Measurements from ENCODE around the gene KCNK7. TPM values are rescaled to one million over a fixed set of nuclear protein-coding genes. Genes with fewer than 3 reads are reported as not detected.

The KCNK7 gene
- total and polyA plus RNA-seq, 2 experiments from 2014 or later = 0.60 TPM; not detected in 1

DNA sequence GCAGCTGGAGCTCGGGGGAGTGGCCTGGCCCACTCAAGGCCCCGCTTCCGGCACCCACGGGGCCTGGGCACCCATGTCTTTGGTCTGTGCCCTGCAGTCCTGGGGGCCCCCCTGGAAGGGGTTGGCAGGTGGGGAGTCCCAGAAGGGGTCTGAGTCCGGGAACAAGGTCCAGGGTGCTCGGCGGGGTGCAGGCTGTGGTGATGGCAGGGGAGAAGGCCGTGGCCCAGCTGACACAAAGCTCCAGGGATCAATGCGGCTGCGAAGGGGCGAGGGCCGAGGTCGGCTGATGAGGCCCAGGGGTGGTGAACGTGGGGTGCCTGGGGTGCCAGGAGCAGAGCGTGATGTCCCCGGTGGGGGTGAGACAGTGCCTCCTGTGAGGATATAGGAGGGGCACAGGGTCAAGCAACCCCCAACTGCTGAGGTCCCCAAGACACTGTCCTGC is 2.7 kb upstream of the KCNK7 start (continued):
- no peak for TF ChIP-seq ZNF331 (CRISPR knock-in tag; IDR thresholded peaks at IDR 0.05; ENCODE audit: low read depth)

DNA sequence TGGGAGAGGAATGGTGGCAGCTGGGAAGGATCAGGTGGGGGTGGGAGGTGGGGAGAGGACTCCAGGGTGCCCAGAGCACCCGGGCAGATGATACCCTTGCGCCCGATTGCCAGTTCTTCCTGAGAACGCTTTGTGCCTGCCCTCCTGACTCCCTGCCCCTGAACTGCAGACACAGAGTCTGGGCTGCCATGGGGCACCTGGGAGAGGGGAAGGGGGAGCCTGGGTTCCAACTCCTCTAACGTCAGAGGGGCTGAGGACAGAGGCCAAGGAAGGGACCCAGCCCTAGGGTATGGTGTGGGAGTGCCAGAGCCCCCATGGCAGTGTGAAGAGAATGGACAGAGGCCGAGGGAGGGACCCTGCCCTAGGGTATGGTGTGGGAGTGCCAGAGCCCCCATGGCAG is 920 bp upstream of the KCNK7 start:
- Histone ChIP-seq H3K4me3 (no peak overlapping the region), H2AFZ (no peak overlapping the region), H3K27me3 (ENCODE audit: insufficient read depth) (peaks cover 28% of the 10 kb centered on the region), H3K36me3 (ENCODE audit: insufficient read depth) (no peaks in the 10 kb centered on the region; the same call in 1 of the 2 replicates), H3F3A (replicated peaks; ENCODE audit: low read depth) (0 out of 2 replicates have a peak, but pooled peaks cover 18% of the 10 kb centered on the region), H3K4me2 (no peak overlapping the region), H3K27ac (ENCODE audit: low read depth) (no peak overlapping the region), H4K20me1 (replicated peaks; ENCODE audit: insufficient read depth) (no peaks in the 10 kb centered on the region; the same call in 1 of the 2 replicates), H3K4me1 (ENCODE audit: insufficient read depth) (peaks cover 8% of the 10 kb centered on the region; the same call in 1 of the 2 replicates), H3K79me2 (replicated peaks; ENCODE audit: insufficient read depth) (no peaks in the 10 kb centered on the region), H3K9me2 (ENCODE audit: insufficient read depth) (no peaks in the 10 kb centered on the region)
- no peak overlapping the region for H3K4me3 Mint-ChIP-seq
- TF ChIP-seq EZH2 (IDR thresholded peaks at IDR 0.05; ENCODE audit: low read depth, unreplicated experiment) = no peak
- TF ChIP-seq, protein P1, sequence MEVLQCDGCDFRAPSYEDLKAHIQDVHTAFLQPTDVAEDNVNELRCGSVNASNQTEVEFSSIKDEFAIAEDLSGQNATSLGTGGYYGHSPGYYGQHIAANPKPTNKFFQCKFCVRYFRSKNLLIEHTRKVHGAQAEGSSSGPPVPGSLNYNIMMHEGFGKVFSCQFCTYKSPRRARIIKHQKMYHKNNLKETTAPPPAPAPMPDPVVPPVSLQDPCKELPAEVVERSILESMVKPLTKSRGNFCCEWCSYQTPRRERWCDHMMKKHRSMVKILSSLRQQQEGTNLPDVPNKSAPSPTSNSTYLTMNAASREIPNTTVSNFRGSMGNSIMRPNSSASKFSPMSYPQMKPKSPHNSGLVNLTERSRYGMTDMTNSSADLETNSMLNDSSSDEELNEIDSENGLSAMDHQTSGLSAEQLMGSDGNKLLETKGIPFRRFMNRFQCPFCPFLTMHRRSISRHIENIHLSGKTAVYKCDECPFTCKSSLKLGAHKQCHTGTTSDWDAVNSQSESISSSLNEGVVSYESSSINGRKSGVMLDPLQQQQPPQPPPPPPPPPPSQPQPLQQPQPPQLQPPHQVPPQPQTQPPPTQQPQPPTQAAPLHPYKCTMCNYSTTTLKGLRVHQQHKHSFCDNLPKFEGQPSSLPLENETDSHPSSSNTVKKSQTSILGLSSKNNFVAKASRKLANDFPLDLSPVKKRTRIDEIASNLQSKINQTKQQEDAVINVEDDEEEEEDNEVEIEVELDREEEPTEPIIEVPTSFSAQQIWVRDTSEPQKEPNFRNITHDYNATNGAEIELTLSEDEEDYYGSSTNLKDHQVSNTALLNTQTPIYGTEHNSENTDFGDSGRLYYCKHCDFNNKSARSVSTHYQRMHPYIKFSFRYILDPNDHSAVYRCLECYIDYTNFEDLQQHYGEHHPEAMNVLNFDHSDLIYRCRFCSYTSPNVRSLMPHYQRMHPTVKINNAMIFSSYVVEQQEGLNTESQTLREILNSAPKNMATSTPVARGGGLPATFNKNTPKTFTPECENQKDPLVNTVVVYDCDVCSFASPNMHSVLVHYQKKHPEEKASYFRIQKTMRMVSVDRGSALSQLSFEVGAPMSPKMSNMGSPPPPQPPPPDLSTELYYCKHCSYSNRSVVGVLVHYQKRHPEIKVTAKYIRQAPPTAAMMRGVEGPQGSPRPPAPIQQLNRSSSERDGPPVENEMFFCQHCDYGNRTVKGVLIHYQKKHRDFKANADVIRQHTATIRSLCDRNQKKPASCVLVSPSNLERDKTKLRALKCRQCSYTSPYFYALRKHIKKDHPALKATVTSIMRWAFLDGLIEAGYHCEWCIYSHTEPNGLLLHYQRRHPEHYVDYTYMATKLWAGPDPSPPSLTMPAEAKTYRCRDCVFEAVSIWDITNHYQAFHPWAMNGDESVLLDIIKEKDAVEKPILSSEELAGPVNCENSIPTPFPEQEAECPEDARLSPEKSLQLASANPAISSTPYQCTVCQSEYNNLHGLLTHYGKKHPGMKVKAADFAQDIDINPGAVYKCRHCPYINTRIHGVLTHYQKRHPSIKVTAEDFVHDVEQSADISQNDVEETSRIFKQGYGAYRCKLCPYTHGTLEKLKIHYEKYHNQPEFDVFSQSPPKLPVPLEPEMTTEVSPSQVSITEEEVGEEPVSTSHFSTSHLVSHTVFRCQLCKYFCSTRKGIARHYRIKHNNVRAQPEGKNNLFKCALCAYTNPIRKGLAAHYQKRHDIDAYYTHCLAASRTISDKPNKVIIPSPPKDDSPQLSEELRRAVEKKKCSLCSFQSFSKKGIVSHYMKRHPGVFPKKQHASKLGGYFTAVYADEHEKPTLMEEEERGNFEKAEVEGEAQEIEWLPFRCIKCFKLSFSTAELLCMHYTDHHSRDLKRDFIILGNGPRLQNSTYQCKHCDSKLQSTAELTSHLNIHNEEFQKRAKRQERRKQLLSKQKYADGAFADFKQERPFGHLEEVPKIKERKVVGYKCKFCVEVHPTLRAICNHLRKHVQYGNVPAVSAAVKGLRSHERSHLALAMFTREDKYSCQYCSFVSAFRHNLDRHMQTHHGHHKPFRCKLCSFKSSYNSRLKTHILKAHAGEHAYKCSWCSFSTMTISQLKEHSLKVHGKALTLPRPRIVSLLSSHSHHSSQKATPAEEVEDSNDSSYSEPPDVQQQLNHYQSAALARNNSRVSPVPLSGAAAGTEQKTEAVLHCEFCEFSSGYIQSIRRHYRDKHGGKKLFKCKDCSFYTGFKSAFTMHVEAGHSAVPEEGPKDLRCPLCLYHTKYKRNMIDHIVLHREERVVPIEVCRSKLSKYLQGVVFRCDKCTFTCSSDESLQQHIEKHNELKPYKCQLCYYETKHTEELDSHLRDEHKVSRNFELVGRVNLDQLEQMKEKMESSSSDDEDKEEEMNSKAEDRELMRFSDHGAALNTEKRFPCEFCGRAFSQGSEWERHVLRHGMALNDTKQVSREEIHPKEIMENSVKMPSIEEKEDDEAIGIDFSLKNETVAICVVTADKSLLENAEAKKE (CRISPR knock-in tag; IDR thresholded peaks at IDR 0.05) = no peak
- TF ChIP-seq, protein P2, sequence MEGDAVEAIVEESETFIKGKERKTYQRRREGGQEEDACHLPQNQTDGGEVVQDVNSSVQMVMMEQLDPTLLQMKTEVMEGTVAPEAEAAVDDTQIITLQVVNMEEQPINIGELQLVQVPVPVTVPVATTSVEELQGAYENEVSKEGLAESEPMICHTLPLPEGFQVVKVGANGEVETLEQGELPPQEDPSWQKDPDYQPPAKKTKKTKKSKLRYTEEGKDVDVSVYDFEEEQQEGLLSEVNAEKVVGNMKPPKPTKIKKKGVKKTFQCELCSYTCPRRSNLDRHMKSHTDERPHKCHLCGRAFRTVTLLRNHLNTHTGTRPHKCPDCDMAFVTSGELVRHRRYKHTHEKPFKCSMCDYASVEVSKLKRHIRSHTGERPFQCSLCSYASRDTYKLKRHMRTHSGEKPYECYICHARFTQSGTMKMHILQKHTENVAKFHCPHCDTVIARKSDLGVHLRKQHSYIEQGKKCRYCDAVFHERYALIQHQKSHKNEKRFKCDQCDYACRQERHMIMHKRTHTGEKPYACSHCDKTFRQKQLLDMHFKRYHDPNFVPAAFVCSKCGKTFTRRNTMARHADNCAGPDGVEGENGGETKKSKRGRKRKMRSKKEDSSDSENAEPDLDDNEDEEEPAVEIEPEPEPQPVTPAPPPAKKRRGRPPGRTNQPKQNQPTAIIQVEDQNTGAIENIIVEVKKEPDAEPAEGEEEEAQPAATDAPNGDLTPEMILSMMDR (conservative IDR thresholded peaks at IDR 0.05; ENCODE audit: low read depth in 2 of 2) = no peak
- TF ChIP-seq POLR2AphosphoS5 (IDR thresholded peaks at IDR 0.05; ENCODE audit: low read depth) = no peak
- TF ChIP-seq CREB1 (CRISPR knock-in tag; IDR thresholded peaks at IDR 0.05; ENCODE audit: low read depth) = no peak
- TF ChIP-seq STAT1 (IDR thresholded peaks at IDR 0.05; ENCODE audit: unreplicated experiment) = no peak
- TF ChIP-seq, protein P3, sequence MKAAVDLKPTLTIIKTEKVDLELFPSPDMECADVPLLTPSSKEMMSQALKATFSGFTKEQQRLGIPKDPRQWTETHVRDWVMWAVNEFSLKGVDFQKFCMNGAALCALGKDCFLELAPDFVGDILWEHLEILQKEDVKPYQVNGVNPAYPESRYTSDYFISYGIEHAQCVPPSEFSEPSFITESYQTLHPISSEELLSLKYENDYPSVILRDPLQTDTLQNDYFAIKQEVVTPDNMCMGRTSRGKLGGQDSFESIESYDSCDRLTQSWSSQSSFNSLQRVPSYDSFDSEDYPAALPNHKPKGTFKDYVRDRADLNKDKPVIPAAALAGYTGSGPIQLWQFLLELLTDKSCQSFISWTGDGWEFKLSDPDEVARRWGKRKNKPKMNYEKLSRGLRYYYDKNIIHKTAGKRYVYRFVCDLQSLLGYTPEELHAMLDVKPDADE (IDR thresholded peaks at IDR 0.05) = no peak
- TF ChIP-seq NANOG (IDR thresholded peaks at IDR 0.05; ENCODE audit: borderline replicate concordance) = no peak
- TF ChIP-seq ZNF331 (CRISPR knock-in tag; IDR thresholded peaks at IDR 0.05; ENCODE audit: low read depth) = no peak
- no peak for TF ChIP-seq JUNB (IDR thresholded peaks at IDR 0.05; ENCODE audit: unreplicated experiment)
- TF ChIP-seq, protein P4, sequence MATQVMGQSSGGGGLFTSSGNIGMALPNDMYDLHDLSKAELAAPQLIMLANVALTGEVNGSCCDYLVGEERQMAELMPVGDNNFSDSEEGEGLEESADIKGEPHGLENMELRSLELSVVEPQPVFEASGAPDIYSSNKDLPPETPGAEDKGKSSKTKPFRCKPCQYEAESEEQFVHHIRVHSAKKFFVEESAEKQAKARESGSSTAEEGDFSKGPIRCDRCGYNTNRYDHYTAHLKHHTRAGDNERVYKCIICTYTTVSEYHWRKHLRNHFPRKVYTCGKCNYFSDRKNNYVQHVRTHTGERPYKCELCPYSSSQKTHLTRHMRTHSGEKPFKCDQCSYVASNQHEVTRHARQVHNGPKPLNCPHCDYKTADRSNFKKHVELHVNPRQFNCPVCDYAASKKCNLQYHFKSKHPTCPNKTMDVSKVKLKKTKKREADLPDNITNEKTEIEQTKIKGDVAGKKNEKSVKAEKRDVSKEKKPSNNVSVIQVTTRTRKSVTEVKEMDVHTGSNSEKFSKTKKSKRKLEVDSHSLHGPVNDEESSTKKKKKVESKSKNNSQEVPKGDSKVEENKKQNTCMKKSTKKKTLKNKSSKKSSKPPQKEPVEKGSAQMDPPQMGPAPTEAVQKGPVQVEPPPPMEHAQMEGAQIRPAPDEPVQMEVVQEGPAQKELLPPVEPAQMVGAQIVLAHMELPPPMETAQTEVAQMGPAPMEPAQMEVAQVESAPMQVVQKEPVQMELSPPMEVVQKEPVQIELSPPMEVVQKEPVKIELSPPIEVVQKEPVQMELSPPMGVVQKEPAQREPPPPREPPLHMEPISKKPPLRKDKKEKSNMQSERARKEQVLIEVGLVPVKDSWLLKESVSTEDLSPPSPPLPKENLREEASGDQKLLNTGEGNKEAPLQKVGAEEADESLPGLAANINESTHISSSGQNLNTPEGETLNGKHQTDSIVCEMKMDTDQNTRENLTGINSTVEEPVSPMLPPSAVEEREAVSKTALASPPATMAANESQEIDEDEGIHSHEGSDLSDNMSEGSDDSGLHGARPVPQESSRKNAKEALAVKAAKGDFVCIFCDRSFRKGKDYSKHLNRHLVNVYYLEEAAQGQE (IDR thresholded peaks at IDR 0.05; ENCODE audit: unreplicated experiment) = no peak
- TF ChIP-seq EZH2phosphoT487 (IDR thresholded peaks at IDR 0.05; ENCODE audit: unreplicated experiment) = no peak
- TF ChIP-seq ZNF114 (CRISPR knock-in tag; IDR thresholded peaks at IDR 0.05) = no peak
- peaks cover 7% of the 10 kb centered on the region; the same call in 2 of the 3 replicates for H3K36me3 Mint-ChIP-seq (ENCODE audit: low read depth)
- DNase-seq (ENCODE audit: low spot score) (no peak), ATAC-seq (no peak)
- H3K4me1 Mint-ChIP-seq = peaks cover 7% of the 10 kb centered on the region; the same call in 2 of the 3 replicates
- H3K9me3 Mint-ChIP-seq = no peaks in the 10 kb centered on the region; the same call in 2 of the 3 replicates
- H3K27ac Mint-ChIP-seq = no peak overlapping the region
- H3K27me3 Mint-ChIP-seq (ENCODE audit: insufficient read depth, low read depth, poor library complexity) = peaks cover 26% of the 10 kb centered on the region

Measured in GM23338 (cell line).